Measurements from ENCODE around the gene NEU4.

DNA sequence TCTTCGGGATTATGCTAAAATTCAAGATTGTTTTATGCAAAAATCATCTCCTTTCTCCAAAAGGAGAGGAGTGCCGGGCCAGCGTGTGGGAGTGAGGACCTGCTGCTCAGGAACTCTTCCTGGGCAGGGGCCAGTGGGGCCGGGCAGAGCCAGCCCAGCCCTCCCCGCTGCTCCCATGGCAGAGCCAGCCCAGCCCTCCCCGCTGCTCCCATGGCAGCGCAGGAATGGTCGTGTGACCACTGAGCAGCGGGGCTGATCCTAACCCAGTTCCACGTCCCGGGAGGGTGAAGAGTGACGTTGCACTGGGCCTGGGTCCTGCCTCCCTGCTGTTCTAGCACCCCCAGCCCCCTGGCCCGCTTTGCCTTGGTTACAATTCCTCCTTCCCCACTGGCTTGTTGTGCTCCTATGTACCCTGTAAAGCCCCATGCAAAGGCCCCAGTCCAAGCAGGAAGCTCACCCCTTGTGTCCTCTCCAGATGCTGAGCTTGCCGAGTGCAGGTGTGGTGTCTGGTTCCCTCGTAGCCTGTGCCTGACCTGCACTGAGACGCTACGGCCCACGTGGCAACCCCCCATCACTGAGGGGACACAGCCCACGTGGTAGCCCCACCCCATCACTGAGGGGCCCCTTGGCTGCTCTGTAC, 11.4 kb upstream of the NEU4 start:
- TF ChIP-seq CTCF (IDR thresholded peaks at IDR 0.05) (no peak), POLR2A (IDR thresholded peaks at IDR 0.05) (no peak)

Data from testis (tissue), 2 donors.